Keratinocyte (primary cell): Measurements from ENCODE around the gene TMBIM1.

Source experiments
- EZH2 ChIP-seq: IDR thresholded peaks from one replicate; pipeline ENCODE4 v1.6.1; 2012; ENCODE audit warnings: inconsistent platforms, mild to moderate bottlenecking, low read length, moderate library complexity
- TF ChIP-seq, protein P1 (sequence below), 3 experiments: IDR thresholded peaks in 1 of 3; conservative IDR thresholded peaks in 1 of 3; optimal IDR thresholded peaks in 1 of 3; 2 replicates in 2 of 3; 3 replicates in 1 of 3; pipeline versions ENCODE3 to v1.5.1; 2011; ENCODE audit warnings: low read length in 3 of 3, mild to moderate bottlenecking in 3 of 3, moderate library complexity in 2 of 3, control low read depth in 1 of 3, inconsistent platforms in 1 of 3; ENCODE audit not compliant: insufficient read depth in 2 of 3; ENCODE audit errors: extremely low read depth in 1 of 3

DNA sequence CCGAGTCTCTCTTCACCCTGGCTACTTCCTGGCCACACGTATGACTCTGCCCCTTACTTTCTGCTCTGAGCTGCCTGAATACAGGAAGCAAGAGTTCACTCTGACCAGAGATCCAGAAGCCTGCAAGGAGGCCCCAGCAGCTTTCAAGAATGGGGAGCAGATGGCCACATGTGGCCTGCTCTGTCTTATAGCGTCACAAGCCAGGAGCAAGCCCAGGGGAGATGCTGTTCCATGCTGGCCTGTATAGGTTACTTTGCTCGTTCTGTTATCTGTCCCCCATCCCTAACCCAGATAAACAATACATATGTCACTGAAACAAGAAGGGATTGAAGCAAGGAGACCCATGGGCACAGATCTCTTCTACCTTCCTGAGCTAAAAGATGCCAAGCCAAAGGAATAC, 17.7 kb downstream of the TMBIM1 start:
- TF ChIP-seq, protein P1, sequence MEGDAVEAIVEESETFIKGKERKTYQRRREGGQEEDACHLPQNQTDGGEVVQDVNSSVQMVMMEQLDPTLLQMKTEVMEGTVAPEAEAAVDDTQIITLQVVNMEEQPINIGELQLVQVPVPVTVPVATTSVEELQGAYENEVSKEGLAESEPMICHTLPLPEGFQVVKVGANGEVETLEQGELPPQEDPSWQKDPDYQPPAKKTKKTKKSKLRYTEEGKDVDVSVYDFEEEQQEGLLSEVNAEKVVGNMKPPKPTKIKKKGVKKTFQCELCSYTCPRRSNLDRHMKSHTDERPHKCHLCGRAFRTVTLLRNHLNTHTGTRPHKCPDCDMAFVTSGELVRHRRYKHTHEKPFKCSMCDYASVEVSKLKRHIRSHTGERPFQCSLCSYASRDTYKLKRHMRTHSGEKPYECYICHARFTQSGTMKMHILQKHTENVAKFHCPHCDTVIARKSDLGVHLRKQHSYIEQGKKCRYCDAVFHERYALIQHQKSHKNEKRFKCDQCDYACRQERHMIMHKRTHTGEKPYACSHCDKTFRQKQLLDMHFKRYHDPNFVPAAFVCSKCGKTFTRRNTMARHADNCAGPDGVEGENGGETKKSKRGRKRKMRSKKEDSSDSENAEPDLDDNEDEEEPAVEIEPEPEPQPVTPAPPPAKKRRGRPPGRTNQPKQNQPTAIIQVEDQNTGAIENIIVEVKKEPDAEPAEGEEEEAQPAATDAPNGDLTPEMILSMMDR (optimal IDR thresholded peaks at IDR 0.05 in 1 of 3, IDR thresholded peaks at IDR 0.05 in 1 of 3, conservative IDR thresholded peaks at IDR 0.05 in 1 of 3; ENCODE audit: extremely low read depth in 1 of 3, insufficient read depth in 2 of 3, low read length in 3 of 3) = no peak
- no peak for TF ChIP-seq EZH2
